Right cardiac atrium (tissue), 5 donors: ENCODE data around the gene PAPSS2. TPM values are rescaled to one million over a fixed set of nuclear protein-coding genes. Genes with fewer than 3 reads are reported as not detected.

Experiments
- ATAC-seq, 2 donors: fragments of 200-7000 bp; cut with Tn5 transposase; one replicate each; pipeline versions ENCODE4 v1.8.0 to v1.9.1; 2020; ENCODE audit warnings: moderate library complexity in 2 of 2, mild to moderate bottlenecking in 1 of 2
- DNase-seq, 3 donors: peaks; one replicate each; pipeline ENCODE4 v3.0.0-alpha.2; 2020
- H3K27ac ChIP-seq: one replicate; pipeline ENCODE4 v1.5.1; 2013; ENCODE audit warnings: mild to moderate bottlenecking, low read length, control low read depth, moderate library complexity
- H3K27me3 ChIP-seq: one replicate; pipeline ENCODE4 v1.6.1; 2013; ENCODE audit not compliant: control insufficient read depth, insufficient read depth
- H3K4me1 ChIP-seq: one replicate; pipeline ENCODE4 v1.6.1; 2013; ENCODE audit warnings: low read length; ENCODE audit not compliant: control insufficient read depth, insufficient read depth
- H3K4me3 ChIP-seq: one replicate; pipeline ENCODE4 v1.5.1; 2013; ENCODE audit warnings: low read length, control low read depth
- H3K9me3 ChIP-seq: one replicate; pipeline ENCODE4 v1.6.1; 2013; ENCODE audit warnings: low read length; ENCODE audit not compliant: control insufficient read depth
- WGBS: extraction: QIAGEN DNeasy Blood & Tissue Kit; methylation state at CpG from one replicate; pipeline ENCODE4 v1.1.7; 2013; 5-methylcytosine and 5-hydroxymethylcytosine counted together
- intact Hi-C, 4 donors: fragments of 100-400 bp; cut with DNase I; formaldehyde crosslinking; loops; one replicate each; pipeline versions ENCODE4 v1.11.0 to v1.14.0; 2022 to 2023
- polyA plus RNA-seq: library from polyadenylated mRNA; stranded (reverse); fragments of 200-250 nt; gene quantifications from one replicate; pipeline ENCODE4 v1.2.3, GENCODE V29; 2013
- total RNA-seq, 4 donors: library from RNA; stranded (reverse); fragmentation: NEBNext Ultra II Directional; extraction: Animal tissue kit (Norgen Biotek cat#: 25700); gene quantifications; one replicate each; pipeline ENCODE4 v1.2.1, GENCODE V29; 2021
- donor health status: healthy with polysubstance abuse.
- donor health status: DM: no; HTN: yes; CAD: no.
- donor health status: DM: no; HTN: no; CAD: no.
- donor health status: DM: no; HTN: yes; CAD: no; lungs with severe emphysema.
- donor health status: DM: yes; HTN: yes; CAD: no.

Gene PAPSS2
- total and polyA plus RNA-seq, 5 donors: 5.0 to 15.9 (median 13.9) TPM

GRCh38 chr10:87658321-87658795 lies 1.3 kb upstream of the PAPSS2 start:
- Histone ChIP-seq H3K9me3 (no peaks in the 10 kb centered on the region), H3K4me3 (no peak overlapping the region), H3K27ac (no peak overlapping the region), H3K27me3 (no peaks in the 10 kb centered on the region), H3K4me1 (no peaks in the 10 kb centered on the region)
- DNase-seq: no peak
- no peak for ATAC-seq
- intact Hi-C loops: loop anchor here in 2 of 4 donors (2.0 to 5.0 kb wide), 2 partner anchors 76 to 79 kb away; no protein-coding TSS in a partner anchor
- 72% methylated on average over 5 of the region's 5 CpGs for WGBS

GRCh38 chr10:87658858-87659555 lies 671 bp upstream of the PAPSS2 start:
- Histone ChIP-seq H3K27ac (peak overlapping the region; percentile 26), H3K27me3 (no peaks in the 10 kb centered on the region), H3K9me3 (no peaks in the 10 kb centered on the region), H3K4me3 (peak overlapping the region; percentile 97), H3K4me1 (no peaks in the 10 kb centered on the region)
- DNase-seq: peak in 1 of 3 donors; percentile 53
- 62% methylated on average over 15 of the region's 15 CpGs for WGBS
- intact Hi-C loops: loop anchor here in 2 of 4 donors (2.0 to 5.0 kb wide), 2 partner anchors 76 to 78 kb away; no protein-coding TSS in a partner anchor
- ATAC-seq: peak in 1 of 2 donors; percentile 2

GRCh38 chr10:87660484-87661133 lies 931 bp downstream of the PAPSS2 start:
- 24% methylated on average over 12 of the region's 12 CpGs for WGBS
- intact Hi-C loops: no loop called here
- peak overlapping the region; percentile 97 for H3K4me3 ChIP-seq
- H3K27ac ChIP-seq: peak overlapping the region; percentile 79
- no peaks in the 10 kb centered on the region for H3K9me3 ChIP-seq
- DNase-seq (peak in 2 of 3 donors; percentile 35 to 73), ATAC-seq (peak; percentile 70 to 72)
- H3K4me1 ChIP-seq: no peaks in the 10 kb centered on the region
- no peaks in the 10 kb centered on the region for H3K27me3 ChIP-seq

GRCh38 chr10:87661861-87662785 lies 2.4 kb downstream of the PAPSS2 start:
- H3K27me3 ChIP-seq: no peaks in the 10 kb centered on the region
- peak overlapping the region; percentile 97 for H3K4me3 ChIP-seq
- H3K9me3 ChIP-seq: no peaks in the 10 kb centered on the region
- H3K4me1 ChIP-seq: no peaks in the 10 kb centered on the region
- no peak for DNase-seq
- no peak for ATAC-seq
- whole genome bisulfite sequencing: 78% methylated on average over 6 of the region's 6 CpGs
- no peak overlapping the region for H3K27ac ChIP-seq
- intact Hi-C loops: no loop called here

GRCh38 chr10:87664276-87664701 lies 4.6 kb downstream of the PAPSS2 start:
- ATAC-seq: no peak
- no peaks in the 10 kb centered on the region for H3K27me3 ChIP-seq
- H3K9me3 ChIP-seq: no peaks in the 10 kb centered on the region
- intact Hi-C loops: no loop called here
- no peak overlapping the region for H3K27ac ChIP-seq
- WGBS: 96% methylated on average over 2 of the region's 2 CpGs
- H3K4me1 ChIP-seq: no peaks in the 10 kb centered on the region
- H3K4me3 ChIP-seq: no peak overlapping the region
- no peak for DNase-seq

- intact Hi-C loops: no loop called here
- Histone ChIP-seq H3K27me3 (no peaks in the 10 kb centered on the region), H3K9me3 (no peaks in the 10 kb centered on the region), H3K4me3 (no peak overlapping the region), H3K4me1 (no peaks in the 10 kb centered on the region), H3K27ac (no peak overlapping the region)
- DNase-seq (no peak), ATAC-seq (no peak)
- WGBS: 80% methylated on average over 2 of the region's 2 CpGs
Measured at GRCh38 chr10:87667493-87667892, 7.8 kb downstream of the PAPSS2 start.

DNA sequence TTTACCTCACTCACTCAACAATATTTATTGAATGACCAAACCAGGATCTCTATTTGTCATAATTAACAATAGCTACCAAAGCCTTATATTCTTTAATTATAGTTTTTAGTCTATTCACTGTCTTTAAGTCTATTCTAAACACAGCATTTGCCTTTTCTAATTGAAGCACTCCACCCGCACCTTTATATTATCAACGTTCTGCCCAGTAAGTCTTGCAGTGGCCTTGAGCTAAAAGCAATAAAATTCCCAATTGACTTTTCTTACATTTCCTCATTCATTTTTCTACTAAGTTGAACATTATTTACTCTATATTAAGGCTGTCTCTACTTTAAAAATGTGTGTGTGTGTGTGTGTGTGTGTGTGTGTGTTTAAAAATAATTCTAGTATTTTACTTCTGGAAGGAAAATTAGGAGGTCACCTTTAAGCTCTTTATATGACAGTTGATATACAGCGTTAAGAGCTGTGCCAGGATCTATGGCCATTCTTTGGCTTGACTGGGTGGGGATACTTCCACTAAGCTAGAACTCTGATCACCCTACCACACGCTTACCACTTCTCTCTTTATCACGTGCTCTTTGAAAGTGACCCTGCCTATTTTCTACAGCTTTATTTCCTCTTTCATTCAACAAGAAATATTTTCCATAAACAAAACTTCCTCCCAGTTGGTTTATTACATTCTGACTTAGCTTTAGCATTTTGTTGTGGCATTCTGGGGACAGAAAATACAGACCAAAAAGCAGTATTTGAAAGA lies 8.8 kb downstream of the PAPSS2 start:
- no peak overlapping the region for H3K27ac ChIP-seq
- ATAC-seq (no peak), DNase-seq (no peak)
- H3K27me3 ChIP-seq: no peaks in the 10 kb centered on the region
- 71% methylated on average over 5 of the region's 5 CpGs for WGBS
- no peaks in the 10 kb centered on the region for H3K9me3 ChIP-seq
- no peaks in the 10 kb centered on the region for H3K4me1 ChIP-seq
- intact Hi-C loops: no loop called here
- no peak overlapping the region for H3K4me3 ChIP-seq

- intact Hi-C loops: no loop called here
- no peaks in the 10 kb centered on the region for H3K4me1 ChIP-seq
- H3K27me3 ChIP-seq: no peaks in the 10 kb centered on the region
- no peaks in the 10 kb centered on the region for H3K9me3 ChIP-seq
- ATAC-seq (no peak), DNase-seq (no peak)
- no peak overlapping the region for H3K27ac ChIP-seq
- WGBS: 98% methylated on average over 1 of the region's 1 CpG
- H3K4me3 ChIP-seq: no peak overlapping the region
Measured at GRCh38 chr10:87669752-87670151, 10.1 kb downstream of the PAPSS2 start.

DNA sequence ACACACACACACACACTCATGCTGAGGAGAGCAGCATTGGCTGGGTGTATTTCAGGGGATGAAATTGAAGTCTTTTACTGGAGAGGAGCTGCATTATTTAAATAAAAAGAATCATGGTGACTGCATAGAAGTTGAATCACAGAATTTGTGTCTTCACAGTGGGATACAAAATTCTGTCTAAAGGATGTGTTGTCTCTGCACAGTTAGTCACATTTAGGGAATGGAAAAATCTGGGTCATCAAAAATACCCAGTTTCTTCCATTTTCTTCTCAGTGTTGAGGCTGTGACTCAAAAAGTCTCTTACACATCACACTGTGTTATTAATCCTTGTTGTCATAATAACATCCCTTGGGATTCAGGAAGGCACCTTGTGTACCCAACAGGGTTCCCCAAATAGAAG lies 10.9 kb downstream of the PAPSS2 start:
- ATAC-seq (no peak), DNase-seq (no peak)
- no peaks in the 10 kb centered on the region for H3K9me3 ChIP-seq
- no peak overlapping the region for H3K27ac ChIP-seq
- no peak overlapping the region for H3K4me3 ChIP-seq
- no peaks in the 10 kb centered on the region for H3K4me1 ChIP-seq
- no peaks in the 10 kb centered on the region for H3K27me3 ChIP-seq
- intact Hi-C loops: no loop called here

DNA sequence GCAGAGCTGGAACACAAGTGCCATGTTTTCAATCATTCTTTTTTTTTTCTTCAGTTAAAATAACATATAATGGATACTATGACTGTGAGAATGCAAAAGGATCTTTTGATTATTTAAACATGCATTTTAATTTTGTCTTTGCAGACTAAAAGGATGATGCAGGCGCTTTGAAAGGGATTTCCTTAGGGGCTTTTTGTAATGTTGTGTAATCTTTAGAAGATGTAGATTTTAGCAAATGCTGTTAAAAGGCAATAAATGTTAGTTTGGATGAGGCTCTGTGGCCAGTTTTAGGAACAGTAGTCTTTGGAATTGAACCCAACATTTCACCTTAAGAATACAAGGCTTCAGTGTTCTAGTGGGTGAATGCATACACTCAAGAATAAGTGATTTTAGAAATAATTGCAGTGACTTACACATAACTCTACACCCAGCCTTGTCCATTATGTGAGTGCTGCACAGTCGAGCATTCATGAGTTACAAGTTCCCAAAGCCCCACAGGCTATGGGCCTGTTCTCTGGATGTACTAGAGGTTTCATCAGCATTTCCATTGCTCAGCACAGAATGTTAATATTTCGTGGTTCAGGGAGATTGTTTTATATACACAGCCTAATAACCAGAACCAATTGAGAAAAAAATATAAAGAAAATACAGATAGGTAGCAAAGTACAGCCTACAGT lies 11.6 kb downstream of the PAPSS2 start:
- Histone ChIP-seq H3K4me3 (no peak overlapping the region), H3K9me3 (no peaks in the 10 kb centered on the region), H3K4me1 (no peaks in the 10 kb centered on the region), H3K27ac (no peak overlapping the region), H3K27me3 (no peaks in the 10 kb centered on the region)
- intact Hi-C loops: no loop called here
- DNase-seq: no peak
- ATAC-seq: no peak
- WGBS: 58% methylated on average over 3 of the region's 3 CpGs
